ENCODE data around the gene CSF3R.

Gene CSF3R

GRCh38 chr1:36455386-36455785, 27.3 kb downstream of the CSF3R start:
- peaks cover 55% of the 10 kb centered on the region for H3K36me3 ChIP-seq (ENCODE audit: control insufficient read depth, insufficient read depth, low read length)

GRCh38 chr1:36453600-36454388, 28.9 kb downstream of the CSF3R start:
- no peaks in the 10 kb centered on the region for H3K4me1 ChIP-seq (ENCODE audit: control insufficient read depth, insufficient read depth, low read length)
- no peak overlapping the region for H3K4me3 ChIP-seq (ENCODE audit: low read depth, low read length)
- H3K36me3 ChIP-seq (ENCODE audit: control insufficient read depth, insufficient read depth, low read length), result peaks cover 41% of the 10 kb centered on the region
- H3K27me3 ChIP-seq (ENCODE audit: control insufficient read depth, insufficient read depth, low read length), result no peaks in the 10 kb centered on the region
- no peak overlapping the region for H3K27ac ChIP-seq (ENCODE audit: low read depth, low read length)
- H3K9me3 ChIP-seq (ENCODE audit: control insufficient read depth, insufficient read depth, low read depth, low read length), result no peaks in the 10 kb centered on the region
- H3K9ac ChIP-seq (ENCODE audit: low read length), result no peak overlapping the region

More at GRCh38 chr1:36455386-36455785, 27.3 kb downstream of the CSF3R start:
- no peaks in the 10 kb centered on the region for H3K4me1 ChIP-seq (ENCODE audit: control insufficient read depth, insufficient read depth, low read length)
- no peak overlapping the region for H3K27ac ChIP-seq (ENCODE audit: low read depth, low read length)
- H3K4me3 ChIP-seq (ENCODE audit: low read depth, low read length), result no peak overlapping the region
- no peaks in the 10 kb centered on the region for H3K9me3 ChIP-seq (ENCODE audit: control insufficient read depth, insufficient read depth, low read depth, low read length)
- no peaks in the 10 kb centered on the region for H3K27me3 ChIP-seq (ENCODE audit: control insufficient read depth, insufficient read depth, low read length)
- H3K9ac ChIP-seq (ENCODE audit: low read length), result no peak overlapping the region

GRCh38 chr1:36453051-36453450, 29.7 kb downstream of the CSF3R start:
- Histone ChIP-seq H3K9me3 (ENCODE audit: control insufficient read depth, insufficient read depth, low read depth, low read length) (no peaks in the 10 kb centered on the region), H3K27me3 (ENCODE audit: control insufficient read depth, insufficient read depth, low read length) (no peaks in the 10 kb centered on the region), H3K36me3 (ENCODE audit: control insufficient read depth, insufficient read depth, low read length) (peaks cover 35% of the 10 kb centered on the region), H3K4me3 (ENCODE audit: low read depth, low read length) (no peak overlapping the region), H3K4me1 (ENCODE audit: control insufficient read depth, insufficient read depth, low read length) (no peaks in the 10 kb centered on the region), H3K9ac (ENCODE audit: low read length) (no peak overlapping the region), H3K27ac (ENCODE audit: low read depth, low read length) (no peak overlapping the region)

GRCh38 chr1:36450919-36451305, 31.8 kb downstream of the CSF3R start:
- Histone ChIP-seq H3K9me3 (ENCODE audit: control insufficient read depth, insufficient read depth, low read depth, low read length) (no peaks in the 10 kb centered on the region), H3K4me1 (ENCODE audit: control insufficient read depth, insufficient read depth, low read length) (0 out of 2 replicates have a peak, but pooled peaks cover 3% of the 10 kb centered on the region), H3K36me3 (ENCODE audit: control insufficient read depth, insufficient read depth, low read length) (peaks cover 18% of the 10 kb centered on the region), H3K4me3 (ENCODE audit: low read depth, low read length) (peak overlapping the region; percentile 75), H3K27me3 (ENCODE audit: control insufficient read depth, insufficient read depth, low read length) (no peaks in the 10 kb centered on the region), H3K27ac (ENCODE audit: low read depth, low read length) (peak overlapping the region; percentile 63; the same call in 1 of the 2 replicates), H3K9ac (ENCODE audit: low read length) (peak overlapping the region; percentile 88)

GRCh38 chr1:36450270-36450918, 32.3 kb downstream of the CSF3R start, which contains the start of gene OSCP1:
Gene OSCP1, minus strand, starts transcription at chr1:36450451. Its CDS starts 82 bp downstream, at chr1:36450369.
- peak within 1 kb of the TSS; percentile 63; the same call in 1 of the 2 replicates for H3K27ac ChIP-seq (ENCODE audit: low read depth, low read length)
- H3K9ac ChIP-seq (ENCODE audit: low read length), result peak within 1 kb of the TSS; percentile 88
- 0 out of 2 replicates have a peak, but pooled peaks cover 3% of the 10 kb centered on the region for H3K4me1 ChIP-seq (ENCODE audit: control insufficient read depth, insufficient read depth, low read length)
- peak within 1 kb of the TSS; percentile 75 for H3K4me3 ChIP-seq (ENCODE audit: low read depth, low read length)
- H3K36me3 ChIP-seq (ENCODE audit: control insufficient read depth, insufficient read depth, low read length), result peaks cover 12% of the 10 kb centered on the region
- no peaks in the 10 kb centered on the region for H3K9me3 ChIP-seq (ENCODE audit: control insufficient read depth, insufficient read depth, low read depth, low read length)
- no peaks in the 10 kb centered on the region for H3K27me3 ChIP-seq (ENCODE audit: control insufficient read depth, insufficient read depth, low read length)

GRCh38 chr1:36448530-36449056, 34.1 kb downstream of the CSF3R start:
- Histone ChIP-seq H3K4me1 (ENCODE audit: control insufficient read depth, insufficient read depth, low read length) (0 out of 2 replicates have a peak, but pooled peaks cover 3% of the 10 kb centered on the region), H3K4me3 (ENCODE audit: low read depth, low read length) (no peak overlapping the region), H3K36me3 (ENCODE audit: control insufficient read depth, insufficient read depth, low read length) (no peaks in the 10 kb centered on the region; the same call in 1 of the 2 replicates), H3K27ac (ENCODE audit: low read depth, low read length) (no peak overlapping the region), H3K9me3 (ENCODE audit: control insufficient read depth, insufficient read depth, low read depth, low read length) (no peaks in the 10 kb centered on the region), H3K9ac (ENCODE audit: low read length) (no peak overlapping the region), H3K27me3 (ENCODE audit: control insufficient read depth, insufficient read depth, low read length) (no peaks in the 10 kb centered on the region)

- Histone ChIP-seq H3K27me3 (ENCODE audit: control insufficient read depth, insufficient read depth, low read length) (no peaks in the 10 kb centered on the region), H3K9ac (ENCODE audit: low read length) (no peak overlapping the region), H3K27ac (ENCODE audit: low read depth, low read length) (no peak overlapping the region), H3K9me3 (ENCODE audit: control insufficient read depth, insufficient read depth, low read depth, low read length) (no peaks in the 10 kb centered on the region), H3K36me3 (ENCODE audit: control insufficient read depth, insufficient read depth, low read length) (no peaks in the 10 kb centered on the region), H3K4me1 (ENCODE audit: control insufficient read depth, insufficient read depth, low read length) (0 out of 2 replicates have a peak, but pooled peaks cover 3% of the 10 kb centered on the region), H3K4me3 (ENCODE audit: low read depth, low read length) (no peak overlapping the region)
Observed at GRCh38 chr1:36447450-36447849, 35.3 kb downstream of the CSF3R start.

- no peaks in the 10 kb centered on the region for H3K36me3 ChIP-seq (ENCODE audit: control insufficient read depth, insufficient read depth, low read length)
- no peaks in the 10 kb centered on the region for H3K9me3 ChIP-seq (ENCODE audit: control insufficient read depth, insufficient read depth, low read depth, low read length)
- no peak overlapping the region for H3K9ac ChIP-seq (ENCODE audit: low read length)
- 0 out of 2 replicates have a peak, but pooled peaks cover 3% of the 10 kb centered on the region for H3K4me1 ChIP-seq (ENCODE audit: control insufficient read depth, insufficient read depth, low read length)
- no peak overlapping the region for H3K4me3 ChIP-seq (ENCODE audit: low read depth, low read length)
- H3K27ac ChIP-seq (ENCODE audit: low read depth, low read length), result no peak overlapping the region
- H3K27me3 ChIP-seq (ENCODE audit: control insufficient read depth, insufficient read depth, low read length), result no peaks in the 10 kb centered on the region
Observed at GRCh38 chr1:36446746-36447145, 36.0 kb downstream of the CSF3R start.

- no peak overlapping the region for H3K4me3 ChIP-seq (ENCODE audit: low read depth, low read length)
- no peak overlapping the region for H3K27ac ChIP-seq (ENCODE audit: low read depth, low read length)
- H3K9ac ChIP-seq (ENCODE audit: low read length), result no peak overlapping the region
- H3K9me3 ChIP-seq (ENCODE audit: control insufficient read depth, insufficient read depth, low read depth, low read length), result no peaks in the 10 kb centered on the region
- no peaks in the 10 kb centered on the region for H3K36me3 ChIP-seq (ENCODE audit: control insufficient read depth, insufficient read depth, low read length)
- H3K27me3 ChIP-seq (ENCODE audit: control insufficient read depth, insufficient read depth, low read length), result no peaks in the 10 kb centered on the region
- H3K4me1 ChIP-seq (ENCODE audit: control insufficient read depth, insufficient read depth, low read length), result 0 out of 2 replicates have a peak, but pooled peaks cover 3% of the 10 kb centered on the region
Observed at GRCh38 chr1:36446271-36446670, 36.4 kb downstream of the CSF3R start.

GRCh38 chr1:36443297-36443696, 39.4 kb downstream of the CSF3R start:
- Histone ChIP-seq H3K36me3 (ENCODE audit: control insufficient read depth, insufficient read depth, low read length) (no peaks in the 10 kb centered on the region), H3K27ac (ENCODE audit: low read depth, low read length) (no peak overlapping the region), H3K4me1 (ENCODE audit: control insufficient read depth, insufficient read depth, low read length) (peaks cover 14% of the 10 kb centered on the region), H3K27me3 (ENCODE audit: control insufficient read depth, insufficient read depth, low read length) (no peaks in the 10 kb centered on the region), H3K4me3 (ENCODE audit: low read depth, low read length) (no peak overlapping the region), H3K9me3 (ENCODE audit: control insufficient read depth, insufficient read depth, low read depth, low read length) (no peaks in the 10 kb centered on the region), H3K9ac (ENCODE audit: low read length) (no peak overlapping the region)

GRCh38 chr1:36442337-36442736, 40.4 kb downstream of the CSF3R start:
- H3K27ac ChIP-seq (ENCODE audit: low read depth, low read length), result no peak overlapping the region
- H3K9me3 ChIP-seq (ENCODE audit: control insufficient read depth, insufficient read depth, low read depth, low read length), result no peaks in the 10 kb centered on the region
- H3K36me3 ChIP-seq (ENCODE audit: control insufficient read depth, insufficient read depth, low read length), result no peaks in the 10 kb centered on the region
- no peak overlapping the region for H3K4me3 ChIP-seq (ENCODE audit: low read depth, low read length)
- no peaks in the 10 kb centered on the region for H3K27me3 ChIP-seq (ENCODE audit: control insufficient read depth, insufficient read depth, low read length)
- H3K9ac ChIP-seq (ENCODE audit: low read length), result no peak overlapping the region
- peaks cover 14% of the 10 kb centered on the region for H3K4me1 ChIP-seq (ENCODE audit: control insufficient read depth, insufficient read depth, low read length)

Data from HUES6 (cell line).